Measurements from ENCODE around the gene IGFL3.

Gene IGFL3

DNA sequence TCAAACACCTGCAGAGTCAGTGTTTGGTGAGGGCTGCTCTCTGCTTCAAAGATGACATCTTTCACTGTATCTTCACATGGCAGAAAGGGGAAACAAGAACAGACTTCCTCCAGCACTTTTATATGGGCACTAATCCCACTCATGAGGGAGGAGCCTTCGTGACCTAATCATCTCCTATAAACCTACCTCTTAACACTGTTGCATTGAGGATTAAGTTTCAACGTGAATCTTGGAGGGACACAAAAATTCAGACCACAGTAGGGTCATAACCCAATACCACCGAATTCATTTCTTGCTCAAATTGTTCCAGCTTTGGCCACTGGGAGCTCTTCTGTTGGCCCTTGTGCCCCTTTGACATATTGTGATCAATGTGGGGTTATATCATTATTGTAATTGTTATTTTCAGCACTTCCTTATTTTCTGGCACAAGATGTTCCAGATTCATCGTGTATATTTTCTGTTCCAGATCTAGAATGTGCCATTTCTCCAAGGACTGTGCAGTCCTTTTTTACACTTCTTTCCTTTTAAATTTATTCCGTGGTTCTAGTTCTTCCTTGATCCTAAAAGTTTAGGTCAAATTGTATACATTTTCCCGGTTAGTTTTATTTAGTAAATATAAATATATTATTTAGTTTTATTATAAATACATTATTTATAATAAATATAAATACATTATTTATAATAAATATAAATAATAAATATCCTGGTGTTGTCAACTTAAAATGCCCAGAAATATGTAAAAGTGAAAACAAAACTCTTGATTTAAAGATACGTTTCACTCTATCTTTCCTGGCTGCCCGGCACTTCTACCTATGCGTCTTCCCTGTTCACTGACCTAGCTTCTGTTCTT, 48.2 kb downstream of the IGFL3 start:
- no peak for DNase-seq

DNA sequence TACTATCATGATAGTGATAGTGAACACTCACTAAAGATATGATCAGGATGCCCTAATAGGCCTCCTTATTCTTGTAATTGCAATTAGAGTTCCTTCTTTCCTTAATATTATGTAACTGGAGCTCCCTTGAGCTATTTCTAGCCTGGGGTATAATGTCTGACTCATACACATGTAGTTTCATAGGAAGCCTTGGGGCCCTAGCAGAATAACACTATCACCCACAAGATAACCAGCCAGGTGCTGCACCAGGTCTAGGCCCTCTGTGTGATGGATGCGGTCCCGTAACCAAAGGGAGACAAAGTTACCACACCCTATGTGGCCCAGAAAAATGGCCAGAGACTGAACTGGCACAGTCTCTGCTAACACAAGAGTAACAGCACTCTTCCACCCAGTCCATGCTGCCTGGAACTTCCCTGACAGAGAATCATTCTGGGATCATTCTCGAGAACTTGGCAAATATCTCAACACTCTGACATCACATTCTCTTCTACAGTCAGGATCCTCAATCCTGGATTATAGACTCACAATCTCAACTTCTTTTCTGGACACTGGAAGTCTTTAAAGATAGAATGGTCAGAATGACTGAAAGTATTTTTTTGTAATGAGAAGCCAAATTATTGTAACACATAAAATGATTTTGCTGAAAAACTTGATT, 51.1 kb downstream of the IGFL3 start:
- DNase-seq = no peak

Data from KG1 (cell line).